Mucosa of descending colon (tissue), 3 donors: ENCODE data around the gene KCNG2. TPM values are rescaled to one million over a fixed set of nuclear protein-coding genes. Genes with fewer than 3 reads are reported as not detected.

ENCODE experiments used
- ATAC-seq: fragments of 200-7000 bp; cut with Tn5 transposase; one replicate; pipeline ENCODE4 v1.9.1; 2020; ENCODE audit warnings: mild to moderate bottlenecking, moderate library complexity
- DNase-seq, 3 donors: peaks; one replicate each; pipeline ENCODE4 v3.0.0-alpha.2; 2020
- H3K36me3 ChIP-seq: fragments of 200-600 bp; one replicate; pipeline ENCODE4 v1.8.0; 2021; ENCODE audit warnings: low read depth, mild to moderate bottlenecking
- H3K4me1 ChIP-seq: fragments of 200-600 bp; one replicate; pipeline ENCODE4 v1.8.0; 2021; ENCODE audit warnings: low read depth, mild to moderate bottlenecking
- H3K4me3 ChIP-seq: fragments of 200-600 bp; one replicate; pipeline ENCODE4 v1.8.0; 2021; ENCODE audit warnings: mild to moderate bottlenecking
- H3K9me3 ChIP-seq: fragments of 200-600 bp; one replicate; pipeline ENCODE4 v1.8.0; 2021; ENCODE audit warnings: mild to moderate bottlenecking
- intact Hi-C, 2 donors: fragments of 100-400 bp; cut with DNase I in 1 of 2; cut with micrococcal nuclease in 1 of 2; formaldehyde crosslinking; loops; one replicate each; pipeline versions ENCODE4 v1.11.0 to v1.11.1; 2022; cut with DNase I, micrococcal nuclease
- total RNA-seq, 3 donors: library from RNA; stranded (reverse); fragmentation: NEBNext Ultra II Directional in 2 of 3; extraction: Animal tissue kit (Norgen Biotek cat#: 25700) in 2 of 3; gene quantifications; one replicate each; pipeline versions ENCODE4 v1.2.1 to v1.2.4, GENCODE V29; 2021 to 2023
- TF ChIP-seq, protein P1 (sequence below): fragments of 200-600 bp; IDR thresholded peaks from one replicate; pipeline ENCODE4 v1.8.0; 2022; ENCODE audit warnings: antibody characterized with exemption, mild to moderate bottlenecking
- donor health status: DM: no; HTN: no; CAD: no; lungs with moderate emphysema.
- donor health status: DM: no; HTN: no; CAD: no.
- donor health status: DM: no; HTN: yes; CAD: no.

KCNG2 gene
- total RNA-seq, 3 donors from 2014 or later, result 0.19 TPM; not detected in 2

DNA sequence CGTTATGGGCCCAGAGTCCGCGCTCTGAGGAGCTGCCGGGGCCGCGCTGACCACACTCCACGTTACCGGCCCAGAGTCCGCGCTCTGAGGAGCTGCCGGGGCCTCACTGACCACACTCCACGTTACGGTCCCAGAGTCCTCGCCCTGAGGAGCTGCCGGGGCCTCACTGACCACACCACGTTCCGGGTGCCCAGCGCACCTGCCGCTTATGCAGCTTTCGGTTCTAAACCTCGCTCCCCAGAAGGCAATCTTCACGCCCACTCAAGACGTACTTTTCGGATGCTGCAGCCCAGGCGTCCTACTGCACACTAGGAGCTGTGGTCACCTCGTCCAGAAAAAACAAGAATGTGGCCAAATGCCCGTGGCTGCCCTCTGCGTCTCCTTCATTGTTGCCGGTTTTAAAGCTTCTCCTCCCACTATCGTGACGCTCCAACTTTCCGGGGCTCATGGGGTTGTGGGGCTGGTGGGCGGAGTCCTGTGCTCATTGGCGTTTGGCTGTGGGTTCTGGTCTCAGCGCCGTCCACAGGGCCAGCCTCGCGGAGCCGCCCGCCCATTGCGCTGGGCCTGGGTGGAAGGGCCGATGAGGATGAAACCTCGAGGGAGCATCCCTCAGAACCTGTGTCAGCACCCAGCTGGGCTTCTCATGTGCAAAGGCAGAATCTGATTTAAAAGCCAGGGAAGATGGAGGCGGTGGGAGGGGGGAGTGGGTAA lies 11.9 kb downstream of the KCNG2 start:
- Histone ChIP-seq H3K9me3 (no peaks in the 10 kb centered on the region), H3K4me1 (no peaks in the 10 kb centered on the region), H3K36me3 (no peaks in the 10 kb centered on the region), H3K4me3 (no peak overlapping the region)
- intact Hi-C loops, result loop anchor here in 1 of 2 donors (10.0 kb wide), 1 partner anchor 55 kb away; no protein-coding TSS in a partner anchor
- no peak for DNase-seq
- no peak for ATAC-seq
- TF ChIP-seq, protein P1, sequence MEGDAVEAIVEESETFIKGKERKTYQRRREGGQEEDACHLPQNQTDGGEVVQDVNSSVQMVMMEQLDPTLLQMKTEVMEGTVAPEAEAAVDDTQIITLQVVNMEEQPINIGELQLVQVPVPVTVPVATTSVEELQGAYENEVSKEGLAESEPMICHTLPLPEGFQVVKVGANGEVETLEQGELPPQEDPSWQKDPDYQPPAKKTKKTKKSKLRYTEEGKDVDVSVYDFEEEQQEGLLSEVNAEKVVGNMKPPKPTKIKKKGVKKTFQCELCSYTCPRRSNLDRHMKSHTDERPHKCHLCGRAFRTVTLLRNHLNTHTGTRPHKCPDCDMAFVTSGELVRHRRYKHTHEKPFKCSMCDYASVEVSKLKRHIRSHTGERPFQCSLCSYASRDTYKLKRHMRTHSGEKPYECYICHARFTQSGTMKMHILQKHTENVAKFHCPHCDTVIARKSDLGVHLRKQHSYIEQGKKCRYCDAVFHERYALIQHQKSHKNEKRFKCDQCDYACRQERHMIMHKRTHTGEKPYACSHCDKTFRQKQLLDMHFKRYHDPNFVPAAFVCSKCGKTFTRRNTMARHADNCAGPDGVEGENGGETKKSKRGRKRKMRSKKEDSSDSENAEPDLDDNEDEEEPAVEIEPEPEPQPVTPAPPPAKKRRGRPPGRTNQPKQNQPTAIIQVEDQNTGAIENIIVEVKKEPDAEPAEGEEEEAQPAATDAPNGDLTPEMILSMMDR, result no peak

DNA sequence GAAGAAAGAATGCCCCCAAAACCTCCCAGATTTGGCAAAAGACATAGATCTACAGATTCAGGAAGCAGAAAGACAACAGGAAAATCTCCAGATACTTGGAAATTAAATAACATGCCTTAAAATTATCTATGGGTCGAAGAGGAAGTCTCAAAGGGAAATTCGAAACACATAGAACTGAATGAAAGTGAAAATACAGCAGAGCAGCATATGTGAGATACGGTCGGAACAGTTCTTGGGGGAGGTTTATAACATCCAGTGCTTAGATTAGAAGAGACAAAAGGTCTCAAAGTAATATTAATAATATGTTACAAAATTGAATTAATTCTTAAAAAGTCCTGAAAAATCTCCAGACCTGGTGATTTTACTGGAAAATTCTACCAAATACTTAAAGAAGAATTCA lies 14.3 kb downstream of the KCNG2 start:
- TF ChIP-seq, protein P1, result no peak
- no peak overlapping the region for H3K4me3 ChIP-seq
- intact Hi-C loops, result no loop called here

DNA sequence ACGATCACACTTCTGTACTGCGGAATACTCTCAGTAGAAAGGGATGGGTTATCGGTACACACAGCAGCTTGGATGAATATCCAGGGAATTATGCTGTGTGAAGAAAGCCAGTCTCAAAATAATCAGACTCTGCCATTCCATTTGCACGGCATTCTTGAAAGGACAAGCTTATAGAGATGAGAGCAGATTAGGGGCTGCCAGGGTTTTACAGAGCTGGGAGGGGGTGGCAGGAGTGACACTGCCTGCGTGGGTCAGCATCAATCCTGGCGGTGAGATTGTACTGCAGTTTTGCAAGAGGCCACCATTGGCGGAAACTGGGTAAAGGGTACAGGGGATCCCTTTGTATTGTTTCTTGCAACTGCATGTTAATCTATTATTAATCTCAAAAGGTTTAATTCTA lies 16.6 kb downstream of the KCNG2 start:
- TF ChIP-seq, protein P1, result no peak
- Histone ChIP-seq H3K36me3 (no peaks in the 10 kb centered on the region), H3K4me3 (no peak overlapping the region), H3K9me3 (no peaks in the 10 kb centered on the region), H3K4me1 (no peaks in the 10 kb centered on the region)
- no peak for DNase-seq
- ATAC-seq, result no peak
- intact Hi-C loops, result no loop called here

More for the DNA sequence above, 14.3 kb downstream of the KCNG2 start:
- no peaks in the 10 kb centered on the region for H3K4me1 ChIP-seq
- no peak for DNase-seq
- H3K36me3 ChIP-seq, result no peaks in the 10 kb centered on the region
- H3K9me3 ChIP-seq, result no peaks in the 10 kb centered on the region
- ATAC-seq, result no peak

DNA sequence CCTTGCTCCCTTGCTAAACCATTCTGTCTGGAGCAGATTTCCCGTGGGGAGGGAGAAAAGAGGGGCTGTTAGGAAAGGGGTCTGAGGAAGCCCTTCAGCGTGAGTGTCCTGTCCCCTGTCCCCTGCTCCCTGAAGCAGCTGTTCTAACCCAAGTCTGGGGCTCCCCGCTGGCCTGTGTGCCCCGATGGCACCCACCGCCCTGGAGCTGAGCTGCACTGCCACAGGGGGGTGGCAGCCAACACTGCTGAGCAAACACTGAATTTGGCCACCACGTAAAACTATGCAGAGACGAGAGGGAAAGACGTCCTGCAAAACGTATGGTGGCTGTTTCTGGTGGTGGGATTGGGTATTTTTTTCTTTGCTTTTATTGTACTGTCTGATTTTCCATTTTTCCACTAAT lies 17.9 kb downstream of the KCNG2 start:
- H3K4me1 ChIP-seq, result no peaks in the 10 kb centered on the region
- no peak for ATAC-seq
- intact Hi-C loops, result no loop called here
- H3K36me3 ChIP-seq, result no peaks in the 10 kb centered on the region
- no peaks in the 10 kb centered on the region for H3K9me3 ChIP-seq
- no peak for DNase-seq
- no peak overlapping the region for H3K4me3 ChIP-seq
- TF ChIP-seq, protein P1, result no peak

GRCh38 chr18:79816092-79816491 lies 18.4 kb downstream of the KCNG2 start:
- Histone ChIP-seq H3K4me1 (no peaks in the 10 kb centered on the region), H3K4me3 (no peak overlapping the region), H3K9me3 (no peaks in the 10 kb centered on the region), H3K36me3 (no peaks in the 10 kb centered on the region)
- no peak for ATAC-seq
- DNase-seq, result no peak
- TF ChIP-seq, protein P1, result no peak
- intact Hi-C loops, result no loop called here
